Gastroesophageal sphincter (tissue), 3 donors: Measurements from ENCODE around the gene KCNMA1.

Source experiments
- EP300 ChIP-seq: sonication (generic); formaldehyde crosslinking; IDR thresholded peaks from one replicate; pipeline ENCODE4 v1.6.1; 2017; ENCODE audit warnings: antibody characterized with exemption, mild to moderate bottlenecking
- POLR2AphosphoS5 ChIP-seq: sonication (generic); formaldehyde crosslinking; IDR thresholded peaks from one replicate; pipeline ENCODE4 v1.6.1; 2017; ENCODE audit warnings: antibody characterized with exemption
- TF ChIP-seq, protein P1 (sequence below), 4 experiments: fragments of 200-600 bp in 2 of 4; fragments of 450-650 bp in 2 of 4; sonication (generic) in 1 of 4; IDR thresholded peaks; one replicate each; pipeline ENCODE4 v1.5.1; 2017 to 2019; ENCODE audit warnings: antibody characterized with exemption in 4 of 4, mild to moderate bottlenecking in 2 of 4, moderate library complexity in 2 of 4

DNA sequence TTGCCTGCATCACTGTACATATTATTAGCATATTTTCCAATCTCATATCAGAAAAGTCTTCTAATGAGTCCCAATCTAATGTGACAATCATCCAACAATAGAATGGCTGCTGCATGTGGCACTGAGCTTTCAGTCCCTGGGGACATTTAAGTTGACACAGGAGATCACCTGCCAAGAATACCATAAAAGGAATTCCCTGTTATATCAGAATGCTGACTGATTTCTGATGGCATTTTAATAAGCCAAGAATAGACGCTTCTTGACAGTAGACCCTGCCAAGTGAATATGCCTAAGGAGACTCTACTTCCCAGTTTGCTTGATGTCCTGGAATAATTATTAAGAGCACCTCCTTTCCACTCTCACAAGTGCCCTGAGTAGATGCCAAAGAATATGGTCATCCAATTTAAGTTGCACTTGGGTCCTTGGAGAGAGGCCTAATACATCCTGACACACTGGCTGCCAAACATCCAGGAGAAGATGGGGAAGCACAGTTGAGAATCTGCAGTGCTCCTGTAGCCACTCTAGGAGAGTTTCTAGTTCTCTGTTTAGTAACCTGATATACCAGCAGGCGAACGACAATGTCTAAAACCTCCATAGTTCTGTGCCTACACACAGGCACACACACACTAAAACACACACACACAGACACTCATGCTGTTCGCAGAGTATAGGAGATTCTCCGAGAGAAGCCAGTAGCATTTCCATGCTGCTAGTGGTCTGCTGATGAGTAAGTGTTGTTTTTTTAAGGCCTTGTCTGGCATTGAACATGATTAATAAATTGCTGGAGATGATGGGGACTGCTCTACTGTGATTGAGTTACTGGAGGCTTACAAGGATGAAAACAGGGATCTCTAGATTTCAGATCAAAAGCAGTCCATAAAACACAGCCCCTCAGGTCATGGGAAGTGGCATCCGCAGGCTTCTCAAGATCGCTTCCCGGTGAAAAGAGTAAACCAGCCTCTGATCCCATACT is 369.6 kb downstream of the KCNMA1 start:
- TF ChIP-seq, protein P1, sequence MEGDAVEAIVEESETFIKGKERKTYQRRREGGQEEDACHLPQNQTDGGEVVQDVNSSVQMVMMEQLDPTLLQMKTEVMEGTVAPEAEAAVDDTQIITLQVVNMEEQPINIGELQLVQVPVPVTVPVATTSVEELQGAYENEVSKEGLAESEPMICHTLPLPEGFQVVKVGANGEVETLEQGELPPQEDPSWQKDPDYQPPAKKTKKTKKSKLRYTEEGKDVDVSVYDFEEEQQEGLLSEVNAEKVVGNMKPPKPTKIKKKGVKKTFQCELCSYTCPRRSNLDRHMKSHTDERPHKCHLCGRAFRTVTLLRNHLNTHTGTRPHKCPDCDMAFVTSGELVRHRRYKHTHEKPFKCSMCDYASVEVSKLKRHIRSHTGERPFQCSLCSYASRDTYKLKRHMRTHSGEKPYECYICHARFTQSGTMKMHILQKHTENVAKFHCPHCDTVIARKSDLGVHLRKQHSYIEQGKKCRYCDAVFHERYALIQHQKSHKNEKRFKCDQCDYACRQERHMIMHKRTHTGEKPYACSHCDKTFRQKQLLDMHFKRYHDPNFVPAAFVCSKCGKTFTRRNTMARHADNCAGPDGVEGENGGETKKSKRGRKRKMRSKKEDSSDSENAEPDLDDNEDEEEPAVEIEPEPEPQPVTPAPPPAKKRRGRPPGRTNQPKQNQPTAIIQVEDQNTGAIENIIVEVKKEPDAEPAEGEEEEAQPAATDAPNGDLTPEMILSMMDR (IDR thresholded peaks at IDR 0.05): no peak
- TF ChIP-seq EP300 (no peak), POLR2AphosphoS5 (no peak)
